Rectal smooth muscle tissue (tissue), 1 donor: ENCODE results near the gene PRTFDC1.
"Not testable (repeated sequence)": the region's sequence is repeated elsewhere in the genome, so short reads cannot be mapped to it uniquely, and the experiment has no call there.

ENCODE experiments used
- H3K27ac ChIP-seq: one replicate; pipeline ENCODE4 v1.7.0; 2013; ENCODE audit warnings: low read depth, low read length, inconsistent platforms
- H3K27me3 ChIP-seq: one replicate; pipeline ENCODE4 v1.7.0; 2013; ENCODE audit warnings: low read length; ENCODE audit not compliant: control insufficient read depth, insufficient read depth
- H3K36me3 ChIP-seq: one replicate; pipeline ENCODE4 v1.7.0; 2013; ENCODE audit warnings: low read length; ENCODE audit not compliant: control insufficient read depth, insufficient read depth
- H3K4me1 ChIP-seq: one replicate; pipeline ENCODE4 v1.7.0; 2013; ENCODE audit warnings: low read length; ENCODE audit not compliant: control insufficient read depth, insufficient read depth
- H3K4me3 ChIP-seq: one replicate; pipeline ENCODE4 v1.7.0; 2013; ENCODE audit warnings: low read length
- H3K9ac ChIP-seq: one replicate; pipeline ENCODE4 v1.7.0; 2013; ENCODE audit warnings: low read length

Gene PRTFDC1

GRCh38 chr10:24837781-24838180, 114.6 kb downstream of the PRTFDC1 start:
- not testable (repeated sequence) for H3K9ac ChIP-seq, H3K4me3 ChIP-seq, H3K27me3 ChIP-seq, H3K4me1 ChIP-seq, H3K27ac ChIP-seq, H3K36me3 ChIP-seq

- no peaks in the 10 kb centered on the region for H3K4me1 ChIP-seq
- H3K36me3 ChIP-seq: no peaks in the 10 kb centered on the region
- no peak overlapping the region for H3K9ac ChIP-seq
- H3K27ac ChIP-seq: no peak overlapping the region
- no peaks in the 10 kb centered on the region for H3K27me3 ChIP-seq
- H3K4me3 ChIP-seq: no peak overlapping the region
Measured at GRCh38 chr10:24834869-24835268, 117.5 kb downstream of the PRTFDC1 start.

- Histone ChIP-seq H3K4me3 (no peak overlapping the region), H3K9ac (no peak overlapping the region), H3K27me3 (no peaks in the 10 kb centered on the region), H3K4me1 (no peaks in the 10 kb centered on the region), H3K27ac (no peak overlapping the region), H3K36me3 (no peaks in the 10 kb centered on the region)
Measured at GRCh38 chr10:24826009-24826408, 126.4 kb downstream of the PRTFDC1 start.

- Histone ChIP-seq H3K9ac (no peak overlapping the region), H3K4me3 (no peak overlapping the region), H3K4me1 (no peaks in the 10 kb centered on the region), H3K36me3 (no peaks in the 10 kb centered on the region), H3K27ac (no peak overlapping the region), H3K27me3 (no peaks in the 10 kb centered on the region)
Measured at GRCh38 chr10:24825551-24825950, 126.9 kb downstream of the PRTFDC1 start.

- no peak overlapping the region for H3K9ac ChIP-seq
- H3K4me1 ChIP-seq: no peaks in the 10 kb centered on the region
- no peaks in the 10 kb centered on the region for H3K27me3 ChIP-seq
- no peak overlapping the region for H3K27ac ChIP-seq
- no peak overlapping the region for H3K4me3 ChIP-seq
- H3K36me3 ChIP-seq: no peaks in the 10 kb centered on the region
Measured at GRCh38 chr10:24824536-24824935, 127.9 kb downstream of the PRTFDC1 start.

GRCh38 chr10:24824124-24824523, 128.3 kb downstream of the PRTFDC1 start:
- Histone ChIP-seq H3K4me1 (no peaks in the 10 kb centered on the region), H3K9ac (no peak overlapping the region), H3K4me3 (no peak overlapping the region), H3K27me3 (no peaks in the 10 kb centered on the region), H3K36me3 (no peaks in the 10 kb centered on the region), H3K27ac (no peak overlapping the region)

- H3K27ac ChIP-seq: no peak overlapping the region
- no peaks in the 10 kb centered on the region for H3K27me3 ChIP-seq
- H3K36me3 ChIP-seq: no peaks in the 10 kb centered on the region
- no peaks in the 10 kb centered on the region for H3K4me1 ChIP-seq
- no peak overlapping the region for H3K4me3 ChIP-seq
- H3K9ac ChIP-seq: no peak overlapping the region
Measured at GRCh38 chr10:24822590-24822989, 129.8 kb downstream of the PRTFDC1 start.

GRCh38 chr10:24821986-24822385, 130.4 kb downstream of the PRTFDC1 start:
- Histone ChIP-seq H3K27ac (no peak overlapping the region), H3K4me3 (no peak overlapping the region), H3K9ac (no peak overlapping the region), H3K27me3 (no peaks in the 10 kb centered on the region), H3K36me3 (no peaks in the 10 kb centered on the region), H3K4me1 (no peaks in the 10 kb centered on the region)

- Histone ChIP-seq H3K4me1 (no peaks in the 10 kb centered on the region), H3K27ac (no peak overlapping the region), H3K27me3 (no peaks in the 10 kb centered on the region), H3K9ac (no peak overlapping the region), H3K4me3 (no peak overlapping the region), H3K36me3 (no peaks in the 10 kb centered on the region)
Measured at GRCh38 chr10:24816868-24817396, 135.5 kb downstream of the PRTFDC1 start.

- H3K27ac ChIP-seq: no peak overlapping the region
Measured at GRCh38 chr10:24814568-24815313, 137.7 kb downstream of the PRTFDC1 start.

GRCh38 chr10:24813856-24814255, 138.6 kb downstream of the PRTFDC1 start:
- no peaks in the 10 kb centered on the region for H3K27me3 ChIP-seq
- no peaks in the 10 kb centered on the region for H3K36me3 ChIP-seq
- H3K9ac ChIP-seq: no peak overlapping the region
- H3K27ac ChIP-seq: no peak overlapping the region
- H3K4me3 ChIP-seq: no peak overlapping the region
- no peaks in the 10 kb centered on the region for H3K4me1 ChIP-seq

More at GRCh38 chr10:24814568-24815313, 137.7 kb downstream of the PRTFDC1 start:
- no peaks in the 10 kb centered on the region for H3K36me3 ChIP-seq
- H3K4me1 ChIP-seq: no peaks in the 10 kb centered on the region
- H3K9ac ChIP-seq: no peak overlapping the region
- no peak overlapping the region for H3K4me3 ChIP-seq
- H3K27me3 ChIP-seq: no peaks in the 10 kb centered on the region

- Histone ChIP-seq H3K9ac (no peak overlapping the region), H3K27ac (no peak overlapping the region), H3K36me3 (no peaks in the 10 kb centered on the region), H3K27me3 (no peaks in the 10 kb centered on the region), H3K4me3 (no peak overlapping the region), H3K4me1 (no peaks in the 10 kb centered on the region)
Measured at GRCh38 chr10:24806262-24806661, 146.1 kb downstream of the PRTFDC1 start.

GRCh38 chr10:24804956-24805355, 147.4 kb downstream of the PRTFDC1 start:
- Histone ChIP-seq H3K36me3 (no peaks in the 10 kb centered on the region), H3K4me1 (no peaks in the 10 kb centered on the region), H3K27ac (no peak overlapping the region), H3K4me3 (no peak overlapping the region), H3K27me3 (no peaks in the 10 kb centered on the region), H3K9ac (no peak overlapping the region)
